ENCODE measurements around the gene KCNQ1.

GRCh38 chr11:2441171-2441570 lies 3.6 kb upstream of the KCNQ1 start:
- TF ChIP-seq, protein P1, sequence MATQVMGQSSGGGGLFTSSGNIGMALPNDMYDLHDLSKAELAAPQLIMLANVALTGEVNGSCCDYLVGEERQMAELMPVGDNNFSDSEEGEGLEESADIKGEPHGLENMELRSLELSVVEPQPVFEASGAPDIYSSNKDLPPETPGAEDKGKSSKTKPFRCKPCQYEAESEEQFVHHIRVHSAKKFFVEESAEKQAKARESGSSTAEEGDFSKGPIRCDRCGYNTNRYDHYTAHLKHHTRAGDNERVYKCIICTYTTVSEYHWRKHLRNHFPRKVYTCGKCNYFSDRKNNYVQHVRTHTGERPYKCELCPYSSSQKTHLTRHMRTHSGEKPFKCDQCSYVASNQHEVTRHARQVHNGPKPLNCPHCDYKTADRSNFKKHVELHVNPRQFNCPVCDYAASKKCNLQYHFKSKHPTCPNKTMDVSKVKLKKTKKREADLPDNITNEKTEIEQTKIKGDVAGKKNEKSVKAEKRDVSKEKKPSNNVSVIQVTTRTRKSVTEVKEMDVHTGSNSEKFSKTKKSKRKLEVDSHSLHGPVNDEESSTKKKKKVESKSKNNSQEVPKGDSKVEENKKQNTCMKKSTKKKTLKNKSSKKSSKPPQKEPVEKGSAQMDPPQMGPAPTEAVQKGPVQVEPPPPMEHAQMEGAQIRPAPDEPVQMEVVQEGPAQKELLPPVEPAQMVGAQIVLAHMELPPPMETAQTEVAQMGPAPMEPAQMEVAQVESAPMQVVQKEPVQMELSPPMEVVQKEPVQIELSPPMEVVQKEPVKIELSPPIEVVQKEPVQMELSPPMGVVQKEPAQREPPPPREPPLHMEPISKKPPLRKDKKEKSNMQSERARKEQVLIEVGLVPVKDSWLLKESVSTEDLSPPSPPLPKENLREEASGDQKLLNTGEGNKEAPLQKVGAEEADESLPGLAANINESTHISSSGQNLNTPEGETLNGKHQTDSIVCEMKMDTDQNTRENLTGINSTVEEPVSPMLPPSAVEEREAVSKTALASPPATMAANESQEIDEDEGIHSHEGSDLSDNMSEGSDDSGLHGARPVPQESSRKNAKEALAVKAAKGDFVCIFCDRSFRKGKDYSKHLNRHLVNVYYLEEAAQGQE (IDR thresholded peaks at IDR 0.05; ENCODE audit: low read depth) = no peak
- TF ChIP-seq CTCF (IDR thresholded peaks at IDR 0.05 in 2 of 3, conservative IDR thresholded peaks at IDR 0.05 in 1 of 3; ENCODE audit: borderline replicate concordance in 1 of 3, insufficient read depth in 1 of 3, low read depth in 2 of 3, low read length in 2 of 3) (no peak), CBX3 (IDR thresholded peaks at IDR 0.05; ENCODE audit: low read depth) (no peak), EZH2 (IDR thresholded peaks at IDR 0.05) (no peak), POLR2AphosphoS5 (IDR thresholded peaks at IDR 0.05; ENCODE audit: low read depth, low read length) (no peak), ZFX (IDR thresholded peaks at IDR 0.05) (no peak), MAX (IDR thresholded peaks at IDR 0.05) (no peak), RAD21 (IDR thresholded peaks at IDR 0.05; ENCODE audit: low read depth) (no peak), ZBTB33 (IDR thresholded peaks at IDR 0.05; ENCODE audit: extremely low read depth, insufficient replicate concordance, low read length) (no peak), YY1 (IDR thresholded peaks at IDR 0.05; ENCODE audit: extremely low read depth, insufficient replicate concordance, low read depth, low read length) (no peak), POLR2A (IDR thresholded peaks at IDR 0.05; ENCODE audit: borderline replicate concordance, extremely low read depth, insufficient read depth, insufficient read length) (no peak), SIN3A (IDR thresholded peaks at IDR 0.05; ENCODE audit: low read depth) (no peak), JUND (IDR thresholded peaks at IDR 0.05) (no peak)
